ENCODE results near the gene PDE4D. TPM values are rescaled to one million over a fixed set of nuclear protein-coding genes. Genes with fewer than 3 reads are reported as not detected.

The PDE4D gene
- total and polyA plus RNA-seq, 2 experiments from 2014 or later, result 21.9 to 54.2 TPM

DNA sequence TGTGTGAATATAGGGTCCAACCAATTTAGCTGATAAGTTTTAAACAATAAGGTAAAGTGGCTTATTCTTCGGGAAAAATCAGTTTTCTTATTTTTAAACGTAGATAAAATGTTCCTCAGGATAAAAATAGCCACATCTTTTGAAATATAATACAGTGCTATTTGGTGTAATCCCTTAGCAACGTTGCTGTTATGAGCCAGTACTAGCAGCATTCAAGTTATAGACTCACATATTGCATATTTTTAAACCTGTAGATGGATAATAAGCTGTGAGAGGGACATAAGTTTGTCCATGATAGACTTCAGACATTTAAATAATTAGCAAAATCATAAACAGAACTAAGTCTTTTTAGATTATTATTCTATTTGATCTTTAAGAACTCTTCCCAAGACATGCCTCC, 6.3 kb downstream of the PDE4D start:
- Histone ChIP-seq H3K9me3 (ENCODE audit: low read depth) (no peaks in the 10 kb centered on the region), H3K4me3 (no peak overlapping the region), H3K36me3 (no peaks in the 10 kb centered on the region), H3K27me3 (peaks cover 35% of the 10 kb centered on the region), H3K27ac (no peak overlapping the region), H3K4me1 (ENCODE audit: low read depth) (no peaks in the 10 kb centered on the region)
- DNase-seq (ENCODE audit: low read depth in 1 of 2, low spot score in 1 of 2), result no peak
- no peak for TF ChIP-seq CTCF (IDR thresholded peaks at IDR 0.05; ENCODE audit: low read depth, low read length)

DNA sequence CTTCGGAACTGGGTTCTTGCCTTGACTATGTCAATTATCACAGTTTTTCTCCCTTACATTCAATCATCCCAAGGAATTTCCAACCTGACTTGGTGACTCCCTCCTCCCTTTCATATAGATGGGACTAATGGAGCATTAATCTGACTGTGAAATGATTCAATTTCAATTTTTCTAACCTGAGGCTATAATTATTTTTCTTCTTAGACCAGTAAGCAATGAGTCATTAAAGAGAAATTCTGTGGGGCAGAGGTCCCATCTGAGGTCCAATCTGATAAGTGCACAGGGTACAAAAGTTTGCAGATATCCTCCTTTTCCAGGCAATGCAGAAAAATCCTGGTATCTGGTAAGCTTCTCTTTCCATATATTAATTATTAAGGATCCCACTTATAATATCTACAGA, 18.9 kb downstream of the PDE4D start:
- Histone ChIP-seq H3K4me1 (ENCODE audit: low read depth) (no peaks in the 10 kb centered on the region), H3K36me3 (no peaks in the 10 kb centered on the region), H3K27me3 (no peaks in the 10 kb centered on the region), H3K4me3 (no peak overlapping the region), H3K27ac (no peak overlapping the region), H3K9me3 (ENCODE audit: low read depth) (no peaks in the 10 kb centered on the region)
- no peak for DNase-seq (ENCODE audit: low read depth in 1 of 2, low spot score in 1 of 2)
- no peak for TF ChIP-seq CTCF (IDR thresholded peaks at IDR 0.05; ENCODE audit: low read depth, low read length)

- Histone ChIP-seq H3K4me3 (no peak overlapping the region), H3K9me3 (ENCODE audit: low read depth) (no peaks in the 10 kb centered on the region)
- no peak for TF ChIP-seq CTCF (IDR thresholded peaks at IDR 0.05; ENCODE audit: low read depth, low read length)
Observed at GRCh38 chr5:59873113-59873512, 20.4 kb downstream of the PDE4D start.

DNA sequence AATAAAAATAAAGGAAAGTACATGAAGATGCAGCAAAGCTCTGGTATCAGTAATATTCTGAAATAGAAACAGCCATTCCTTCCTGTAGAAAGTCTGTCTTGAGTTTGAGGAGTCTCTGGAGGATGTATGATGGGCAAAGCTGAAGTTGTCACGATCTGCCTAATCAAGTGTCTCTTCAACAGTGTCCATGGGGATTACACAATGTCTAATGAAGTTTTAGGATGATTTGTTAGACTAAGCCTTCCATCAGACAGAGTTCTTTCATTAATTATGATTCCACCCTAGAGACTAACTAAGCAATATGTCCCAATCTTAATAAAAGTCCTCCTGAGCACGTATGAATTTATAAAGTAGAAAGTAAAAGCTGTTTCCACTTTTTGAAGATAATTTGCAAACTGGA, 26.9 kb downstream of the PDE4D start:
- TF ChIP-seq CTCF (IDR thresholded peaks at IDR 0.05; ENCODE audit: low read depth, low read length), result no peak
- no peaks in the 10 kb centered on the region for H3K9me3 ChIP-seq (ENCODE audit: low read depth)
- no peaks in the 10 kb centered on the region for H3K4me1 ChIP-seq (ENCODE audit: low read depth)
- DNase-seq (ENCODE audit: low read depth in 1 of 2, low spot score in 1 of 2), result no peak
- no peaks in the 10 kb centered on the region for H3K27me3 ChIP-seq
- no peak overlapping the region for H3K27ac ChIP-seq
- no peak overlapping the region for H3K4me3 ChIP-seq
- H3K36me3 ChIP-seq, result no peaks in the 10 kb centered on the region

More at GRCh38 chr5:59873113-59873512, 20.4 kb downstream of the PDE4D start:
- Histone ChIP-seq H3K4me1 (ENCODE audit: low read depth) (no peaks in the 10 kb centered on the region), H3K27me3 (no peaks in the 10 kb centered on the region), H3K36me3 (no peaks in the 10 kb centered on the region), H3K27ac (no peak overlapping the region)
- peak in 1 of 2 donors; percentile 28 for DNase-seq (ENCODE audit: low read depth in 1 of 2, low spot score in 1 of 2)

GRCh38 chr5:59864718-59865117, 28.8 kb downstream of the PDE4D start:
- no peaks in the 10 kb centered on the region for H3K27me3 ChIP-seq
- H3K4me3 ChIP-seq, result no peak overlapping the region
- no peaks in the 10 kb centered on the region for H3K36me3 ChIP-seq
- no peaks in the 10 kb centered on the region for H3K4me1 ChIP-seq (ENCODE audit: low read depth)
- TF ChIP-seq CTCF (IDR thresholded peaks at IDR 0.05; ENCODE audit: low read depth, low read length), result no peak
- H3K27ac ChIP-seq, result no peak overlapping the region
- no peaks in the 10 kb centered on the region for H3K9me3 ChIP-seq (ENCODE audit: low read depth)
- no peak for DNase-seq (ENCODE audit: low read depth in 1 of 2, low spot score in 1 of 2)

GRCh38 chr5:59863777-59864176, 29.7 kb downstream of the PDE4D start:
- no peak overlapping the region for H3K4me3 ChIP-seq
- DNase-seq (ENCODE audit: low read depth in 1 of 2, low spot score in 1 of 2), result no peak
- H3K36me3 ChIP-seq, result no peaks in the 10 kb centered on the region
- H3K27me3 ChIP-seq, result no peaks in the 10 kb centered on the region
- no peak overlapping the region for H3K27ac ChIP-seq
- H3K4me1 ChIP-seq (ENCODE audit: low read depth), result no peaks in the 10 kb centered on the region
- TF ChIP-seq CTCF (IDR thresholded peaks at IDR 0.05; ENCODE audit: low read depth, low read length), result no peak
- H3K9me3 ChIP-seq (ENCODE audit: low read depth), result no peaks in the 10 kb centered on the region

All from cardiac muscle cell (in vitro differentiated cells and primary cell).